OCI-LY7 (cell line): ENCODE results near the gene ARRDC3. TPM values are rescaled to one million over a fixed set of nuclear protein-coding genes. Genes with fewer than 3 reads are reported as not detected.

Experiments used
- Bru-seq: library from RNA; stranded (reverse); fragments of 400-500 nt; gene quantifications from one replicate; lab custom pipeline; 2021; lab: Mats Ljungman, UMichigan
- BruChase-seq, 2 experiments: library from RNA; stranded (reverse); fragments of 400-500 nt; gene quantifications; one replicate each; lab custom pipeline; 2021; lab: Mats Ljungman, UMichigan
- BruUV-seq: library from RNA; stranded (reverse); fragments of 400-500 nt; replicated peaks from 2 replicates; lab custom pipeline; 2021; lab: Mats Ljungman, UMichigan
- CTCF ChIA-PET: fragments of 300-600 bp; sonication (Branson Sonifier 250); formaldehyde crosslinking; loops from one replicate; lab custom pipeline; 2022; ENCODE audit warnings: antibody characterized with exemption; ENCODE audit not compliant: unreplicated experiment; lab: Charles Lee
- POLR2A ChIA-PET: fragments of 300-600 bp; sonication (Branson Sonifier 250); formaldehyde crosslinking; loops from one replicate; lab custom pipeline; 2022; ENCODE audit warnings: antibody characterized with exemption; lab: Charles Lee
- DNase-seq: peaks from one replicate; pipeline ENCODE4 v3.0.0-alpha.2; 2015; ENCODE audit warnings: low spot score
- H2AFZ ChIP-seq: fragments of 200-600 bp; sonication (generic), shearing (Covaris generic); 2 replicates; pipeline ENCODE4 v1.6.1; 2014; ENCODE audit warnings: mild to moderate bottlenecking, antibody characterized with exemption, low read length, moderate library complexity
- H3K27ac ChIP-seq: fragments of 200-600 bp; sonication (generic); 2 replicates; pipeline ENCODE4 v1.5.1; 2014; ENCODE audit warnings: mixed run types, low read depth, mild to moderate bottlenecking, moderate library complexity, low read length, inconsistent platforms; ENCODE audit not compliant: poor library complexity, severe bottlenecking
- H3K36me3 ChIP-seq: fragments of 200-600 bp; sonication (generic); 2 replicates; pipeline ENCODE4 v1.6.1; 2014; ENCODE audit warnings: mild to moderate bottlenecking, antibody characterized with exemption, low read length, moderate library complexity, mixed read lengths; ENCODE audit not compliant: insufficient read depth
- H3K4me1 ChIP-seq: fragments of 200-600 bp; sonication (generic); 2 replicates; pipeline ENCODE4 v1.5.1; 2014; ENCODE audit warnings: mild to moderate bottlenecking, low read length; ENCODE audit not compliant: insufficient read depth, poor library complexity, severe bottlenecking
- H3K4me2 ChIP-seq: fragments of 200-600 bp; sonication (generic); 2 replicates; pipeline ENCODE4 v1.6.1; 2014; ENCODE audit warnings: mild to moderate bottlenecking, low read length
- H3K4me3 ChIP-seq: fragments of 200-600 bp; sonication (generic); 2 replicates; pipeline ENCODE4 v1.5.1; 2014; ENCODE audit warnings: mild to moderate bottlenecking, low read depth, low read length; ENCODE audit not compliant: poor library complexity, severe bottlenecking
- H3K79me2 ChIP-seq: fragments of 200-600 bp; sonication (generic); 2 replicates; pipeline ENCODE4 v1.6.1; 2016; ENCODE audit warnings: low read depth, mild to moderate bottlenecking, low read length, moderate library complexity, mixed read lengths; ENCODE audit not compliant: insufficient read depth
- H3K9me2 ChIP-seq: fragments of 200-600 bp; sonication (generic); 2 replicates; pipeline ENCODE4 v1.6.1; 2016; ENCODE audit warnings: mild to moderate bottlenecking, low read length, mixed read lengths; ENCODE audit not compliant: insufficient read depth
- H3K9me3 ChIP-seq: fragments of 200-600 bp; sonication (generic); 2 replicates; pipeline ENCODE4 v1.6.1; 2014; ENCODE audit warnings: mild to moderate bottlenecking, mixed run types, low read length, mixed read lengths
- H4K20me1 ChIP-seq: fragments of 200-600 bp; sonication (generic); 2 replicates; pipeline ENCODE4 v1.6.1; 2014; ENCODE audit warnings: mild to moderate bottlenecking, antibody characterized with exemption, low read length, moderate library complexity, mixed read lengths; ENCODE audit not compliant: insufficient read depth
- EZH2phosphoT487 ChIP-seq: fragments of 200-600 bp; sonication (generic); IDR thresholded peaks from 2 replicates; pipeline ENCODE4 v1.6.1; 2018; ENCODE audit warnings: low read depth, borderline replicate concordance, mild to moderate bottlenecking, mixed run types, antibody characterized with exemption, low read length, moderate library complexity, mixed read lengths
- intact Hi-C: fragments of 100-400 bp; cut with micrococcal nuclease; formaldehyde crosslinking; loops from one replicate; pipeline ENCODE4 v1.10.0; 2022; ENCODE audit not compliant: unreplicated experiment
- long read RNA-seq: library from polyadenylated mRNA; stranded (forward); transcript quantifications from one replicate; pipeline ENCODE4 v2.0.0, GENCODE V29; 2022
- total RNA-seq, 2 experiments: library from RNA; depleted of rRNA in 1 of 2; stranded (reverse); fragments of >200 nt in 1 of 2; shearing (Covaris generic) in 1 of 2; gene quantifications; 2 replicates each; pipeline ENCODE4 v1.2.3, GENCODE V29; 2014 to 2022
- TF ChIP-seq, protein P1 (sequence below): fragments of 200-600 bp; sonication (generic); conservative IDR thresholded peaks from 2 replicates; pipeline ENCODE4 v1.5.1; 2014; ENCODE audit warnings: mild to moderate bottlenecking, antibody characterized with exemption, low read length, moderate library complexity, mixed read lengths

The ARRDC3 gene, protein sequence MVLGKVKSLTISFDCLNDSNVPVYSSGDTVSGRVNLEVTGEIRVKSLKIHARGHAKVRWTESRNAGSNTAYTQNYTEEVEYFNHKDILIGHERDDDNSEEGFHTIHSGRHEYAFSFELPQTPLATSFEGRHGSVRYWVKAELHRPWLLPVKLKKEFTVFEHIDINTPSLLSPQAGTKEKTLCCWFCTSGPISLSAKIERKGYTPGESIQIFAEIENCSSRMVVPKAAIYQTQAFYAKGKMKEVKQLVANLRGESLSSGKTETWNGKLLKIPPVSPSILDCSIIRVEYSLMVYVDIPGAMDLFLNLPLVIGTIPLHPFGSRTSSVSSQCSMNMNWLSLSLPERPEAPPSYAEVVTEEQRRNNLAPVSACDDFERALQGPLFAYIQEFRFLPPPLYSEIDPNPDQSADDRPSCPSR
- total RNA-seq (2014; rRNA removed; shearing (Covaris generic)) (30.6 TPM in 2 replicates), total RNA-seq (2022) (26.3 and 30.0 TPM in 2 replicates), Bru-seq, nascent RNA (percentile 98 among the genes with signal in this experiment), BruChase-seq, experiment 1, labeled RNA remaining after a 6-hour chase (percentile 61 among the genes with signal in this experiment), BruChase-seq, experiment 2, labeled RNA remaining after a 2-hour chase (percentile 76 among the genes with signal in this experiment)
- long read RNA-seq, full-length matches to known transcripts = 18 of 28 reads
- long read RNA-seq, partial matches to known transcripts = 3 of 28 reads
- long read RNA-seq, other reads (novel, unspliced or antisense) = 7 of 28 reads

DNA sequence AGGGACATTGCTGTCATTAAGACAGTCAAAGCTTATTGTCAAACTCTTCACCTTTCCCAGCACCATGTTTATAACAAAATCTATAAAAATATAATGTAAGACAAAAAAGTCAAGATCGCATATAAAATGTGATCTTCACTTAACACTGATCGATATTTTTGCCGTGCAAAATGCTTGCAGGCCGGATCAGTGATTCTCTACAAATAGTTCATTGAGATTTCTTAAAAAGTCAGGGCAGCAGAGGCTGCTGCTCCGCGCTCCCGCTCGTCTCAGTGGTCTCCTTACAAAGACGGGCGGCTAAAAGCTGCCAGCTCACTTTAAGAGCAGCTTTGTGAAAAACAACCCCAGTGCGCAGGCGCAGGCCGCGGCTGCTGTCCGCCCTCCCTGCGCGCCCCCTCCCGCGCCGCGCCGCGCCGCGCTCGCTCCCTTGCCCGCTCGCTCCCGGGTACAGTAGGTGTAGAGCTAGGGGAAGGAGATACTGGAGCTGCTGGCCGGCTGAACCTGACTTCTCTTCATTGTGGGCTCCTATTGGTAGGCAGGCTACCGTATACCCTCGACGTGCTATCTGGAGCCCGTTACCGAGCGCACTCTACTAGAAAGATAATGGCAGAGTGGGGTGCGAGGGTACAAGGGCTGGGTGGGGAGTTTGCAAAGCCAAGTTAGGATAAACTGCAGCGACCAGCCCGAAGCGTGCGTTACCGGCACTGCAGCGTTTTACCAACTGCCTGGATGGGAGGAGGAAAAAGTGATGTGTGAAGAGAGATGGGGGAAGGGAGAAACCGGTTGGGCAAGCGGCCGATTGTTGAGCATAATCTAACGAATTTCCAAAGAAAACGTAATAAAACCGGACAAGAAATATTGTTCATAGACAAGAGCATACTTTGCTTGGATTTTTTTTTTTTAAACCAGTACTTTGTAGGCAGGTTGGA is at the start of gene ARRDC3:
Gene ARRDC3 (minus strand): TSS at position 291 of the 929 bp plus-strand sequence. CDS start 225 bp downstream, at position 66.
- Histone ChIP-seq H2AFZ (peak within 1 kb of the TSS; percentile 86), H3K9me3 (0 out of 2 replicates have a peak, but pooled peaks cover under 1% of the 10 kb centered on the region), H3K36me3 (peaks cover 4% of the 10 kb centered on the region; the same call in 1 of the 2 replicates), H3K9me2 (no peaks in the 10 kb centered on the region), H3K4me1 (peaks cover 18% of the 10 kb centered on the region), H3K27ac (peak within 1 kb of the TSS; percentile 98), H3K4me3 (peak within 1 kb of the TSS; percentile 95), H3K4me2 (peak within 1 kb of the TSS; percentile 95), H3K79me2 (peaks cover 43% of the 10 kb centered on the region), H4K20me1 (no peaks in the 10 kb centered on the region)
- ChIA-PET CTCF (interaction anchor here (0.6 to 3.2 kb wide), 3 partner anchors 30 to 164 kb away, joined by 4 to 9 read pairs (median 5); no protein-coding TSS in a partner anchor), POLR2A (interaction anchor here (0.5 to 3.7 kb wide), 22 partner anchors 9 to 535 kb away, joined by 3 to 16 read pairs (median 4); no protein-coding TSS in a partner anchor)
- DNase-seq = peak; percentile 96
- TF ChIP-seq EZH2phosphoT487 = no peak
- TF ChIP-seq, protein P1, sequence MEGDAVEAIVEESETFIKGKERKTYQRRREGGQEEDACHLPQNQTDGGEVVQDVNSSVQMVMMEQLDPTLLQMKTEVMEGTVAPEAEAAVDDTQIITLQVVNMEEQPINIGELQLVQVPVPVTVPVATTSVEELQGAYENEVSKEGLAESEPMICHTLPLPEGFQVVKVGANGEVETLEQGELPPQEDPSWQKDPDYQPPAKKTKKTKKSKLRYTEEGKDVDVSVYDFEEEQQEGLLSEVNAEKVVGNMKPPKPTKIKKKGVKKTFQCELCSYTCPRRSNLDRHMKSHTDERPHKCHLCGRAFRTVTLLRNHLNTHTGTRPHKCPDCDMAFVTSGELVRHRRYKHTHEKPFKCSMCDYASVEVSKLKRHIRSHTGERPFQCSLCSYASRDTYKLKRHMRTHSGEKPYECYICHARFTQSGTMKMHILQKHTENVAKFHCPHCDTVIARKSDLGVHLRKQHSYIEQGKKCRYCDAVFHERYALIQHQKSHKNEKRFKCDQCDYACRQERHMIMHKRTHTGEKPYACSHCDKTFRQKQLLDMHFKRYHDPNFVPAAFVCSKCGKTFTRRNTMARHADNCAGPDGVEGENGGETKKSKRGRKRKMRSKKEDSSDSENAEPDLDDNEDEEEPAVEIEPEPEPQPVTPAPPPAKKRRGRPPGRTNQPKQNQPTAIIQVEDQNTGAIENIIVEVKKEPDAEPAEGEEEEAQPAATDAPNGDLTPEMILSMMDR = no peak
- BruUV-seq = no TSS peak
- intact Hi-C loops = loop anchor here (5.0 kb wide), 2 partner anchors 856 to 976 kb away; partner anchors contain the start of genes CETN3 and LYSMD3

DNA sequence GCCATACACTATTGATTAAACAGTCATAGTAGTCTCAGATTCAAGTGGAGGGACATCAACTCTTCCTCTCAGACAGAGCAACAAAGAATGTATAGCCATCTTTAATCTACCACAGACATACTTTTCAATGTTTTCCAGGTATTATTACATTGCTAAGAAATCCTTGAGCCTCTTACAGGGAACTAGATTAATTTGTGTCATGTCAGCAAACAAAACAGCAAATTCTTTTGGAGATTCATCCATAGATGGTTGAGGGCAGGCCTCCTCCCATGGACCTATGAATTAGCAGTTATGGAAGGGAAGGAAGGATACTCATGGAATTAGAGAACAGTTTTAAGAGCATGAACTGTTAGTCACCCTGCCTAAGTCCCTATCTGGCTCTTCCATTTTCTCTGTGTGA is 47.8 kb upstream of the ARRDC3 start:
- no peaks in the 10 kb centered on the region for H3K79me2 ChIP-seq

More for the DNA sequence above, 47.8 kb upstream of the ARRDC3 start:
- H3K9me2 ChIP-seq = no peaks in the 10 kb centered on the region
- no peaks in the 10 kb centered on the region for H3K9me3 ChIP-seq
- ChIA-PET POLR2A (interaction anchor here (0.7 kb wide), 1 partner anchor 151 kb away, joined by 3 read pairs; no protein-coding TSS in a partner anchor), CTCF (no interaction called here)
- no peaks in the 10 kb centered on the region for H3K4me1 ChIP-seq
- TF ChIP-seq, protein P1 = no peak
- no peak for TF ChIP-seq EZH2phosphoT487
- no TSS peak for BruUV-seq
- intact Hi-C loops = no loop called here
- H4K20me1 ChIP-seq = no peaks in the 10 kb centered on the region
- H2AFZ ChIP-seq = no peak overlapping the region
- no peak overlapping the region for H3K4me2 ChIP-seq
- H3K27ac ChIP-seq = no peak overlapping the region
- DNase-seq = no peak
- H3K36me3 ChIP-seq = no peaks in the 10 kb centered on the region
- H3K4me3 ChIP-seq = no peak overlapping the region
